Measurements from ENCODE around the gene HIBCH. TPM values are rescaled to one million over a fixed set of nuclear protein-coding genes. Genes with fewer than 3 reads are reported as not detected.

Gene HIBCH
- total and polyA plus RNA-seq, 2 of the 13 experiments (the other 11 are each of a cell fraction or from before 2014, with no cell fraction given): 18.8 to 49.5 TPM

GRCh38 chr2:190319555-190320498, at the start of gene HIBCH (continued):
- TF ChIP-seq ZNF232 (CRISPR knock-in tag; IDR thresholded peaks at IDR 0.05; ENCODE audit: borderline replicate concordance): no peak; the same call in 1 of the 2 replicates
- no peak for TF ChIP-seq ZNF180 (CRISPR knock-in tag; IDR thresholded peaks at IDR 0.05; ENCODE audit: borderline replicate concordance, low read depth)
- peak; percentile 87; the same call in 1 of the 2 replicates for TF ChIP-seq ZBED4 (CRISPR knock-in tag; IDR thresholded peaks at IDR 0.05; ENCODE audit: borderline replicate concordance)
- 0 out of 2 replicates have a peak, but pooled peaks have one; percentile 91 for TF ChIP-seq ZMAT3 (CRISPR knock-in tag; conservative IDR thresholded peaks at IDR 0.05)
- no peak; the same call in 1 of the 2 replicates for TF ChIP-seq DZIP1 (CRISPR knock-in tag; IDR thresholded peaks at IDR 0.05)
- TF ChIP-seq RAD51 (IDR thresholded peaks at IDR 0.05; ENCODE audit: borderline replicate concordance): no peak
- peak; percentile 50 for TF ChIP-seq PRDM10 (CRISPR knock-in tag; IDR thresholded peaks at IDR 0.05; ENCODE audit: low read depth)
- TF ChIP-seq ZBTB25 (CRISPR knock-in tag; IDR thresholded peaks at IDR 0.05): peak; percentile 98
- no peak; the same call in none of the 2 replicates for TF ChIP-seq ZKSCAN8 (CRISPR knock-in tag; IDR thresholded peaks at IDR 0.05; ENCODE audit: borderline replicate concordance)
- TF ChIP-seq ZNF569 (CRISPR knock-in tag; IDR thresholded peaks at IDR 0.05; ENCODE audit: borderline replicate concordance): no peak; the same call in 1 of the 2 replicates
- TF ChIP-seq ZBTB39 (CRISPR knock-in tag; IDR thresholded peaks at IDR 0.05): no peak; the same call in 1 of the 2 replicates
